H9 (cell line): ENCODE results near the gene MUC21. TPM values are rescaled to one million over a fixed set of nuclear protein-coding genes. Genes with fewer than 3 reads are reported as not detected.

Experiments
- DNase-seq: peaks from one replicate; pipeline ENCODE4 v3.0.0-alpha.2; 2017
- H2AFZ ChIP-seq: one replicate; pipeline ENCODE4 v1.6.1; 2013; ENCODE audit warnings: mild to moderate bottlenecking, low read length, control low read depth, moderate library complexity
- H2AK5ac ChIP-seq: 2 replicates; pipeline ENCODE4 v1.6.1; 2013; ENCODE audit warnings: low read length, control low read depth, mixed read lengths; ENCODE audit not compliant: insufficient read length
- H2BK120ac ChIP-seq: one replicate; pipeline ENCODE4 v1.6.1; 2013; ENCODE audit warnings: low read depth, mild to moderate bottlenecking, low read length, control low read depth, inconsistent platforms; ENCODE audit not compliant: poor library complexity, severe bottlenecking
- H2BK12ac ChIP-seq: 2 replicates; pipeline ENCODE4 v1.6.1; 2013; ENCODE audit warnings: low read length, control low read depth, mixed read lengths, low read depth; ENCODE audit not compliant: insufficient read length
- H2BK15ac ChIP-seq: 2 replicates; pipeline ENCODE4 v1.6.1; 2013; ENCODE audit warnings: low read depth, low read length, control low read depth
- H2BK20ac ChIP-seq: one replicate; pipeline ENCODE4 v1.6.1; 2013; ENCODE audit warnings: low read depth, mild to moderate bottlenecking, low read length, control low read depth, inconsistent platforms; ENCODE audit not compliant: poor library complexity, severe bottlenecking
- H2BK5ac ChIP-seq: 2 replicates; pipeline ENCODE4 v1.6.1; 2013; ENCODE audit warnings: low read length, control low read depth, mixed read lengths; ENCODE audit not compliant: insufficient read length
- H3K14ac ChIP-seq: 2 replicates; pipeline ENCODE4 v1.6.1; 2013; ENCODE audit warnings: low read length, control low read depth; ENCODE audit not compliant: insufficient read depth
- H3K18ac ChIP-seq: 2 replicates; pipeline ENCODE4 v1.6.1; 2013; ENCODE audit warnings: low read depth, mild to moderate bottlenecking, mixed read lengths, low read length, control low read depth; ENCODE audit not compliant: insufficient read length
- H3K23ac ChIP-seq: 2 replicates; pipeline ENCODE4 v1.6.1; 2013; ENCODE audit warnings: low read length, control low read depth, mixed read lengths, low read depth; ENCODE audit not compliant: insufficient read length
- H3K23me2 ChIP-seq: 2 replicates; pipeline ENCODE4 v1.6.1; 2013; ENCODE audit warnings: low read depth, mild to moderate bottlenecking, mixed read lengths, low read length, control low read depth; ENCODE audit not compliant: insufficient read length, poor library complexity, severe bottlenecking
- H3K27ac ChIP-seq: 2 replicates; pipeline ENCODE4 v1.5.1; 2013; ENCODE audit warnings: low read length, control low read depth, mixed read lengths, low read depth; ENCODE audit not compliant: insufficient read length
- H3K27me3 ChIP-seq: 2 replicates; pipeline ENCODE4 v1.6.1; 2013; ENCODE audit warnings: low read length, control low read depth, inconsistent platforms; ENCODE audit not compliant: insufficient read depth
- H3K4ac ChIP-seq: 2 replicates; pipeline ENCODE4 v1.6.1; 2013; ENCODE audit warnings: low read depth, mild to moderate bottlenecking, control low read depth, inconsistent platforms, low read length, moderate library complexity
- H3K4me1 ChIP-seq: 2 replicates; pipeline ENCODE4 v1.6.1; 2013; ENCODE audit warnings: low read length, control low read depth, inconsistent platforms; ENCODE audit not compliant: insufficient read depth
- H3K4me2 ChIP-seq: 2 replicates; pipeline ENCODE4 v1.6.1; 2013; ENCODE audit warnings: low read length, control low read depth, mixed read lengths; ENCODE audit not compliant: insufficient read length, insufficient read depth
- H3K56ac ChIP-seq: 2 replicates; pipeline ENCODE4 v1.6.1; 2013; ENCODE audit warnings: low read depth, mild to moderate bottlenecking, mixed read lengths, low read length, control low read depth; ENCODE audit not compliant: insufficient read length
- H3K79me1 ChIP-seq: 2 replicates; pipeline ENCODE4 v1.6.1; 2013; ENCODE audit warnings: low read depth, mild to moderate bottlenecking, moderate library complexity, low read length, control low read depth, inconsistent platforms; ENCODE audit not compliant: insufficient read depth, poor library complexity, severe bottlenecking
- H3K79me2 ChIP-seq: 2 replicates; pipeline ENCODE4 v1.6.1; 2013; ENCODE audit warnings: low read length, control low read depth, inconsistent platforms; ENCODE audit not compliant: insufficient read depth
- H3K9ac ChIP-seq: 2 replicates; pipeline ENCODE4 v1.6.1; 2013; ENCODE audit warnings: low read length, control low read depth, mixed read lengths; ENCODE audit not compliant: insufficient read length; ENCODE audit errors: extremely low read depth
- H3K9me3 ChIP-seq: one replicate; pipeline ENCODE4 v1.6.1; 2013; ENCODE audit warnings: low read depth, low read length, inconsistent platforms; ENCODE audit not compliant: control insufficient read depth
- H3T11ph ChIP-seq: one replicate; pipeline ENCODE4 v1.6.1; 2013; ENCODE audit warnings: mild to moderate bottlenecking, low read length, control low read depth, inconsistent platforms
- H4K20me1 ChIP-seq: one replicate; pipeline ENCODE4 v1.6.1; 2013; ENCODE audit not compliant: control insufficient read depth, insufficient read length, insufficient read depth
- H4K5ac ChIP-seq: 2 replicates; pipeline ENCODE4 v1.6.1; 2013; ENCODE audit warnings: low read depth, mild to moderate bottlenecking, mixed read lengths, low read length, control low read depth; ENCODE audit not compliant: insufficient read length
- H4K8ac ChIP-seq: replicated peaks from 2 replicates; pipeline ENCODE4 v1.6.1; 2013; ENCODE audit warnings: low read length, control low read depth, mixed read lengths, low read depth; ENCODE audit not compliant: insufficient read length
- H4K91ac ChIP-seq: 2 replicates; pipeline ENCODE4 v1.6.1; 2013; ENCODE audit warnings: low read depth, mild to moderate bottlenecking, moderate library complexity, mixed read lengths, low read length, control low read depth; ENCODE audit not compliant: insufficient read length
- H3K27ac Mint-ChIP-seq, 3 experiments: 2 replicates in 2 of 3; 3 replicates in 1 of 3; pipeline ENCODE4 v1.8.0; 2020 to 2021; ENCODE audit warnings: mixed read lengths in 3 of 3, mild to moderate bottlenecking in 1 of 3, moderate library complexity in 1 of 3
- H3K27me3 Mint-ChIP-seq: 2 replicates; pipeline ENCODE4 v1.8.0; 2021; ENCODE audit warnings: low read depth, mild to moderate bottlenecking, moderate library complexity, mixed read lengths
- H3K36me3 Mint-ChIP-seq, 3 experiments: 2 replicates in 2 of 3; 3 replicates in 1 of 3; pipeline ENCODE4 v1.8.0; 2020 to 2021; ENCODE audit warnings: low read depth in 3 of 3, mixed read lengths in 3 of 3; ENCODE audit not compliant: insufficient read depth in 1 of 3
- H3K4me1 Mint-ChIP-seq, 2 experiments: 2 replicates each; pipeline ENCODE4 v1.8.0; 2020; ENCODE audit warnings: mixed read lengths in 2 of 2
- H3K4me3 Mint-ChIP-seq, 2 experiments: 2 replicates in 1 of 2; 3 replicates in 1 of 2; pipeline ENCODE4 v1.8.0; 2020 to 2021; ENCODE audit warnings: mild to moderate bottlenecking in 2 of 2, mixed read lengths in 2 of 2, moderate library complexity in 1 of 2
- H3K9me3 Mint-ChIP-seq, 2 experiments: 2 replicates in 1 of 2; 3 replicates in 1 of 2; pipeline ENCODE4 v1.8.0; 2020; ENCODE audit warnings: mild to moderate bottlenecking in 2 of 2, mixed read lengths in 2 of 2, moderate library complexity in 1 of 2
- WGBS: extraction: QIAGEN DNeasy Blood & Tissue Kit; methylation state at CpG from one replicate; pipeline ENCODE4 v1.1.7; 2013; ENCODE audit warnings: missing lambda C conversion rate, low lambda C conversion rate, mixed read lengths; ENCODE audit not compliant: insufficient read length; ENCODE audit errors: extremely low coverage; 5-methylcytosine and 5-hydroxymethylcytosine counted together
- total RNA-seq: library from RNA; stranded (reverse); gene quantifications from 2 replicates; pipeline ENCODE4 v1.2.1, GENCODE V29; 2021
- TF ChIP-seq, protein P1 (sequence below): fragments of 200-600 bp; sonication (generic); conservative IDR thresholded peaks from 3 replicates; pipeline ENCODE4 v1.8.0; 2021; ENCODE audit warnings: antibody characterized with exemption, mild to moderate bottlenecking

The MUC21 gene
- total RNA-seq, 1 experiment from 2014 or later, result not detected

DNA sequence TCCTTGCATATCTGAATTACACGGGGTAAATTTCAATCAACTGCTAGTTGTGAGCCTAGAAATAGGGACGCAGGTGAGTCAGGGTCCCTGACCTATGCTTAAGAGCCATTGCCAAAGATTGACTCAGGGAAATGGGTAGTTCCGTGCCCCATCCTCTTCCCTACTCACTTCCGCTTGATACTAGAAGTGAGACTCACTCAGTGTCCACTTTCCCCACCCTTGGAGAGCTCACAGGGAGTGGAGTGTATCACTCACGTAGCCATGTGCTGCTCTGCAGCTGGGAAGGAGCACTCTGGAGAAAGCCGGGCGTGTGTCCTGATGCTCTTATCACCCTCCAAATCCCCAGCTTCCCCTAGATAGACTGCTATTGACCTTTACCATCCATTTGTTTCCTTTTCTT is 26.2 kb downstream of the MUC21 start:
- no peak overlapping the region for H3K56ac ChIP-seq
- H2BK12ac ChIP-seq, result no peak overlapping the region
- no peaks in the 10 kb centered on the region for H3K79me2 ChIP-seq
- no peak for DNase-seq
- no peak overlapping the region for H2AK5ac ChIP-seq
- TF ChIP-seq, protein P1, sequence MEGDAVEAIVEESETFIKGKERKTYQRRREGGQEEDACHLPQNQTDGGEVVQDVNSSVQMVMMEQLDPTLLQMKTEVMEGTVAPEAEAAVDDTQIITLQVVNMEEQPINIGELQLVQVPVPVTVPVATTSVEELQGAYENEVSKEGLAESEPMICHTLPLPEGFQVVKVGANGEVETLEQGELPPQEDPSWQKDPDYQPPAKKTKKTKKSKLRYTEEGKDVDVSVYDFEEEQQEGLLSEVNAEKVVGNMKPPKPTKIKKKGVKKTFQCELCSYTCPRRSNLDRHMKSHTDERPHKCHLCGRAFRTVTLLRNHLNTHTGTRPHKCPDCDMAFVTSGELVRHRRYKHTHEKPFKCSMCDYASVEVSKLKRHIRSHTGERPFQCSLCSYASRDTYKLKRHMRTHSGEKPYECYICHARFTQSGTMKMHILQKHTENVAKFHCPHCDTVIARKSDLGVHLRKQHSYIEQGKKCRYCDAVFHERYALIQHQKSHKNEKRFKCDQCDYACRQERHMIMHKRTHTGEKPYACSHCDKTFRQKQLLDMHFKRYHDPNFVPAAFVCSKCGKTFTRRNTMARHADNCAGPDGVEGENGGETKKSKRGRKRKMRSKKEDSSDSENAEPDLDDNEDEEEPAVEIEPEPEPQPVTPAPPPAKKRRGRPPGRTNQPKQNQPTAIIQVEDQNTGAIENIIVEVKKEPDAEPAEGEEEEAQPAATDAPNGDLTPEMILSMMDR, result no peak
- H3K18ac ChIP-seq, result no peak overlapping the region
- 0 out of 4 replicates have a peak, but pooled peaks cover 0 to 2% of the 10 kb centered on the region in 2 experiments for H3K4me1 Mint-ChIP-seq
- H3K4me2 ChIP-seq, result no peak overlapping the region
- no peak overlapping the region for H3K23ac ChIP-seq
- H4K8ac ChIP-seq, result no peak overlapping the region
- H3K36me3 Mint-ChIP-seq, result no peaks in the 10 kb centered on the region
- no peak overlapping the region for H3T11ph ChIP-seq
- no peak overlapping the region for H3K27ac Mint-ChIP-seq
- H4K20me1 ChIP-seq, result no peaks in the 10 kb centered on the region
- H3K9ac ChIP-seq, result no peak overlapping the region
- no peak overlapping the region for H2BK20ac ChIP-seq
- no peaks in the 10 kb centered on the region for H3K79me1 ChIP-seq
- WGBS, result no CpG with 5 or more reads among the region's 7 CpGs
- H2BK5ac ChIP-seq, result no peak overlapping the region
- no peak overlapping the region for H3K4ac ChIP-seq
- H3K27me3 ChIP-seq, result no peaks in the 10 kb centered on the region
- H2AFZ ChIP-seq, result no peak overlapping the region
- H3K27me3 Mint-ChIP-seq, result peaks cover 7% of the 10 kb centered on the region
- no peaks in the 10 kb centered on the region for H3K23me2 ChIP-seq
- no peaks in the 10 kb centered on the region for H3K9me3 ChIP-seq
- H3K27ac ChIP-seq, result no peak overlapping the region
- H3K4me1 ChIP-seq, result no peaks in the 10 kb centered on the region
- H2BK120ac ChIP-seq, result no peak overlapping the region
- no peak overlapping the region for H4K91ac ChIP-seq
- H3K9me3 Mint-ChIP-seq, result peaks cover 0 to 3% of the 10 kb centered on the region in 2 experiments; a peak in 2 of 5 replicates
- H4K5ac ChIP-seq, result no peak overlapping the region
- no peak overlapping the region for H3K4me3 Mint-ChIP-seq
- no peak overlapping the region for H2BK15ac ChIP-seq
- H3K14ac ChIP-seq, result no peak overlapping the region
